Cardiac fibroblast (primary cell): ENCODE data around the gene PER2.

ENCODE experiments used
- DNase-seq, 2 donors: peaks; one replicate each; pipeline versions ENCODE4 v3.0.0 to v3.0.0-alpha.2; 2010; ENCODE audit warnings: low read depth in 2 of 2
- H3K4me3 ChIP-seq, 2 donors: replicated peaks in 1 of 2; 1 replicate in 1 of 2; 2 replicates in 1 of 2; pipeline ENCODE4 v1.5.1; 2011; ENCODE audit warnings: low read depth in 2 of 2, low read length in 2 of 2, mild to moderate bottlenecking in 2 of 2, moderate library complexity in 1 of 2
- TF ChIP-seq, protein P1 (sequence below): IDR thresholded peaks from one replicate; pipeline ENCODE4 v1.5.1; 2011; ENCODE audit warnings: low read depth, mild to moderate bottlenecking, low read length, inconsistent platforms

Gene PER2

DNA sequence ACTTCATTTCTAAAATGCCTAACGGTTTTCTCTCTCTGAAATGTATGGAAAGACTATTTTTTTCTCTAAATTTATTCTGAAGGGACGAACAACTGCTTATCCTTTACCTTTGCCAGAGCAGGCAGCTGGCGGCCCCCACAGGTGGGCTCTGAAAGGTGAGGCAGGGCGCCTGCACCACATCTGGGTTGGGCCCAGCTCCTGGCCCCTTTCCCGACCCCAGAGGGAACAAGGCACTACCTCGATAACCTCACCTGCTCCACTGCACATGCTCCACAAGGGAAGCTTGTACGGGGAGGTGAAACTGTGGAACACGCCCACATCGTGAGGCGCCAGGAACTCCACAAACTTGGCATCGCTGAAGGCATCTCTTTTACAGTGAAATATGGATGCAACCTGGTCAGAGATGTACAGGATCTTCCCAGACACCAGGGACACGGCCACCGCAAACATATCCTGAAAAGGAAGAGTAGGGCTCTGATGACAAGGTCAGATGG lies 17.3 kb downstream of the PER2 start:
- no peak for DNase-seq
- H3K4me3 ChIP-seq = no peak overlapping the region
- TF ChIP-seq, protein P1, sequence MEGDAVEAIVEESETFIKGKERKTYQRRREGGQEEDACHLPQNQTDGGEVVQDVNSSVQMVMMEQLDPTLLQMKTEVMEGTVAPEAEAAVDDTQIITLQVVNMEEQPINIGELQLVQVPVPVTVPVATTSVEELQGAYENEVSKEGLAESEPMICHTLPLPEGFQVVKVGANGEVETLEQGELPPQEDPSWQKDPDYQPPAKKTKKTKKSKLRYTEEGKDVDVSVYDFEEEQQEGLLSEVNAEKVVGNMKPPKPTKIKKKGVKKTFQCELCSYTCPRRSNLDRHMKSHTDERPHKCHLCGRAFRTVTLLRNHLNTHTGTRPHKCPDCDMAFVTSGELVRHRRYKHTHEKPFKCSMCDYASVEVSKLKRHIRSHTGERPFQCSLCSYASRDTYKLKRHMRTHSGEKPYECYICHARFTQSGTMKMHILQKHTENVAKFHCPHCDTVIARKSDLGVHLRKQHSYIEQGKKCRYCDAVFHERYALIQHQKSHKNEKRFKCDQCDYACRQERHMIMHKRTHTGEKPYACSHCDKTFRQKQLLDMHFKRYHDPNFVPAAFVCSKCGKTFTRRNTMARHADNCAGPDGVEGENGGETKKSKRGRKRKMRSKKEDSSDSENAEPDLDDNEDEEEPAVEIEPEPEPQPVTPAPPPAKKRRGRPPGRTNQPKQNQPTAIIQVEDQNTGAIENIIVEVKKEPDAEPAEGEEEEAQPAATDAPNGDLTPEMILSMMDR = no peak

DNA sequence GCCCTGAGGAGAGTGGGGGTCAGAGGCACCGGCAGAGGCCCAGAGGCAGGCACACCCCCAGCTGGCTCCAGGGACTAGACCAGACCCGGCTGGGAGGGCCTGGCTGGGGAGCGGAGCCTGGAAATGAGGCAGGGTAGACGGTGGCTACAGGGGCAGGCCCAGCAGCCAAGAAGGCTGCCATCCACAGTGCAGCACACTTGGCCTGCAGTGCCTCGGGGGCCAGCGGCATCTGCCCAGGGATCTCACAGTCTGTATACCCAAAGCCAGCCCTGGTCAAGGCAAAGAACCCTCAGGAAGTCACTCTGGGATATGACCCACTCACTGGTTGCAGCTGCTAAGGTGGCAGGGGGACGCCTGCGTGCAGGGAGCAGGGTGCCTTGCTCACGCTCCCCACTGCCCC lies 17.8 kb downstream of the PER2 start:
- TF ChIP-seq, protein P1 = no peak
- DNase-seq = no peak
- H3K4me3 ChIP-seq = no peak overlapping the region

DNA sequence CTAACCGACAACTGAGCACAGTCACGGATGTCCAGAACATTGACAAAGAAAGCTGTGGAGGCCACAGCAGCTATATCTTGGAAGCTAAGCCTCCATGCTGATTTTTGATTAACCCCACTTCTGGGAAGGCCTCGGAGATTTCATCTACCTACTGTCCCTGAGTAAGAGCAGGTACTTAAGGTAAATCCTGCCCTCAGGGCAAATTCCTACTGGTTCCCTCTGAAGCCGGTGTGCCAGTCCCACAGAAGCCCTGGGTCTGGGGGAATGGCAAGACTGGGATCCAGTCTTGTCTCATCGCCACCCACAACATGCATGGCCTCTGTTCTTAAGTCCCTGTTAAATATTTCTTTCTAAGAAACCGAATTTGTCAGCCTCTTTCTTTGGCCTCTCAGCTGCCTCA lies 18.7 kb downstream of the PER2 start:
- TF ChIP-seq, protein P1 = no peak
- no peak for DNase-seq
- H3K4me3 ChIP-seq = no peak overlapping the region

DNA sequence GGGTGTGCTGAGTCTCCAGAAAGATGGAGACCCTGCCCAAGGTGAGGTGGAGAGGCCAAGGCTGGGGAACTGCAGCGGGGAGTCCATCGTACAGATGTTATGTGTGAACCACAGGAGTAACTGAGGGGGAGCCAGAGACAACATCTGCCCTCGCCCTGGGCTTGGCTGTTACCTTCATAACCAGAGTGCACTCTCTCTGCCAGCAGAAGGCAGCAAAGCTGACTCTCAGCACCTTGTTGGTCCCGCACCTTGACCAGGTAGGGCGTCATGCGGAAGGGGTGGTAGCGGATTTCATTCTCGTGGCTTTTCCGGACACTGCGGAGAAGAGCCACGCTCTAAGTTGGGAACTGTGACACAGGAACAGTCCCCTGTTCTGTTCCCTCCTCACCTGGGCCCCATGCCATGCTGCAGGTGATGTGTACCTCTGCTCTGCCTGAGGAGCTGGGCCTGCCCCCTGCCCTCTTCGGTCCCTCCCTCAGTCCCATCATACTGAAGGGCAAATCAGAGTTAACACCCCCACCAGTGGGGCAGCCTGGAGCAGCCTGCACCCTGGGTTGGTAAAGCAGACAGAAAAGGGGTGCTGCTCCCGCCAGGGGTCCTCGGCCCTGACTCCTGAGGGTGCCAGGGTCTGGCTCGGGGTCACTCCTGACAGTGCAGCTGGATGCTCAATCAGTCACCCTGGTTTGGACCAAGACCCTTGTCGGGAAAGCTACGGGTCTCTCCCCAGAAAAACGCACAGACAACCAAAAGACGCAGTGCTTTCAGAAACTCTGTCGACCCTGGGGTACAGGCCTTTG lies 20.3 kb downstream of the PER2 start:
- TF ChIP-seq, protein P1 = no peak
- H3K4me3 ChIP-seq = no peak overlapping the region
- no peak for DNase-seq

DNA sequence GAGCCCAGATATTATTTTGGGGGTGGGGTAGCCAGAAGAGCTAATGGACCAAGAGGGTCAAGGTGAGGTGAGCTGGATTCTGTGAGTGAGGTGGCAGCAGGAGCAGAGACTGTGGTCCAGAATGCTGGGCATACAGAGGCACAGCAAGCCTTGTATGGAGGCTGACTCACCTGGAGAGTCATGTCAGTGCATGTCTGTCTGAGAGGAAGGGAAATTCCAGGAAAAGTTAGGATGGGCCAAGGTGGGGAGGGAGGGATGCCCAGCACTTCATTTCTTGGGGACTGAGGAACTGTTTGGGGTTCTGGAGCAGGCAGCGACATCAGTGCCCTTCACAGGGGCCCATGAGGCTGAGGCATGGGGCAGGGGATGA lies 21.1 kb downstream of the PER2 start:
- TF ChIP-seq, protein P1 = no peak
- H3K4me3 ChIP-seq = no peak overlapping the region
- no peak for DNase-seq

DNA sequence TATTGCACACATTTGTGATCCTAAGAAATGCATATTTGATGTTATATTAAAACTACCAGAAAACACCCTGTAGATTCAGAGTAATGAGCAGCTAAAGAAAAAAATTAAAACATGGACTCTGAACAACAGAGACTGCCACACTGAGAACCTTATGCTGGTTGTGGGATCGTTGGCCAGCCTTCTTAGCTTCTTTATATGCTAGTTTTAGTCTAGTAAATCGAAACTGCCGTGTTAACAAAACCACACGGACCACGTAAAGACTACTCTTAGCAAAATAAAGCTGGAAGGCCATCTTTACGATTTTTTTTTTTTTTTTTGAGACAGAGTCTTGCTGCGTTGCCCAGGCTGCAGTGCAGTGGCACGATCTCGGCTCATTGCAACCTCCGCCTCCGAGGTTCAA lies 22.8 kb downstream of the PER2 start:
- no peak overlapping the region for H3K4me3 ChIP-seq
- TF ChIP-seq, protein P1 = no peak
- no peak for DNase-seq

DNA sequence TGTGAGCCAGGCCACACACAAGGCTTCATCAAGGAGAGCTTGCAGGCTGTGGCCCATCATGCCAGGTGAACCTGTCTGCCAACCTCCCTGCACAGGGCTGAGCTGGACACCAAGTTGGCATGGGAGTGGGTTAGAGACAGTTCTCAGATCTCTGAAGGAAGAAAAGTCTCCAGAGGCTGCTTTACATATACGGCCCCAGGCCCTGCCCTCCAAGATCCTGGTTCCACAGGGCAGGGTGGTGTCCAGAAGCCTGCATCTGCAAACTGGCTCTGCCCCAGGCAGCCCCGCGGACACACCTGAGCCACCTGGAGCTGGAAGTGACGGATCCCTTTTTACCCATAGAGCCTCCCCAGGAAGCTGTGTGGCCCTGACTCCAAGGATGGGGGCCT lies 24.3 kb downstream of the PER2 start:
- no peak overlapping the region for H3K4me3 ChIP-seq
- TF ChIP-seq, protein P1 = no peak
- DNase-seq = no peak
